Activated CD4-positive, alpha-beta T cell treated with anti-CD3 and anti-CD28 coated beads, Interleukin-10, Interleukin-2, amounts not matched to agents 100 ng/mL and 50 ng/mL, durations not matched to agents 16 hours and 8 hours (primary cell): ENCODE measurements around the gene MTG2.

Experiments
- DNase-seq: peaks from one replicate; pipeline ENCODE4 v3.0.0-alpha.2; 2020

MTG2 gene

GRCh38 chr20:62186887-62187866 is 4.3 kb downstream of the MTG2 start:
- no peak for DNase-seq

DNA sequence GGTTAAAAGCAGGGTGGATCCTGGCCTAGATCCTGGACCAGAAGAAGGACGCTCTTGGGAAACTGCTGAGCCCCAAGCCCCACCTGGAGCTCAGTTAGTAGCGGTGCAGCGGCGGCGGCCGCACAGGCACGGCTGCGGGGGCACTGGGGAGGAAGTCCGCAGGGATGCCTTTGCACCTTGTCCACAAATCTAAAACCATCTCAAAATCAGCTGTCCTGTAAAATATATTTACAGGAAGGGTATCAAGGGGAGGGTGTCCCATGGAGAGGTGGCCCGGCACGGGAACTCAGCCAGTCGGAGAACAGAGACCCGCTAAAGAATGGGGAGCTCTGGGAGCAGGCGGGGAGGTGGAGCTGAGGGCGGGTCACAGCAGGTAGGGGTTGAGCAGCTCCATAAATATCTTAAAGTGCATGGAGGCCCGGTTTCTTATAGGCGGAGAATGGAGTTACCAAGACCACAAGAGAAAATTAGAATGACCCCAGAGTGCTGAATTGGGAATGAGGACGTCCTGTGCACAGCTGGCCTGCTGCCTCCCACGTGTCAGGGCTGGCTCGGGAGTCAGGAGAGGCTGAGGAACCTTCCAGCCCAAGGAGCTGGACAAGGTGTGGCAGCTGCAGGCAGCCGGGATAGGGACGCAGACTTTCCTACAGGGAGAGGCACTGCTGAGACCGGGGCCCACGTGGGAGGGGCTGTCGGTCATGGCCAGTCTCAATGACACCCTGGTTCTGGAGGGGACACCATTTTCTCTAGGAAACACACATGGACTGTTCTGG is 8.0 kb downstream of the MTG2 start:
- DNase-seq: no peak

GRCh38 chr20:62191781-62192559 is 9.1 kb downstream of the MTG2 start:
- DNase-seq: no peak

DNA sequence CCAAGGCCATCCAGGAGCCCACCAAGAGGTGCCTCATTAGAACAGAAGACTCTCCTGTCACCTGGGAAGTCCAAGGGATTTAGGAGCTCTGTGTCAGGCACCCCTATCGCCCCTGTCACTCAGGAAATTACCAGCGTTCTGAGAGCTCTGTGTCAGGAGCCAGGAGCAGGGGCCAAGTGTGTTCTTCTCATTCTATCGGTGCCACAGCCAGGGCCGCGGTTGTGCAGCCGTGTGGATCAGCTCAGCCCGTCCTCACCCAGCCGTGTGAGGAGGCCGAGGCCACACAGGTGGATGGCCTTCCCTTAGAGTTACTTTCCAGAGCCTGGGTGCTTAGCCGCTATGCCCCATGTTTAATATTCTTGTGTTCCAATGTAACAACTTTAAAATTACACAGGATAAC is 9.8 kb downstream of the MTG2 start:
- DNase-seq: no peak

GRCh38 chr20:62193079-62194025 is 10.5 kb downstream of the MTG2 start:
- no peak for DNase-seq

DNA sequence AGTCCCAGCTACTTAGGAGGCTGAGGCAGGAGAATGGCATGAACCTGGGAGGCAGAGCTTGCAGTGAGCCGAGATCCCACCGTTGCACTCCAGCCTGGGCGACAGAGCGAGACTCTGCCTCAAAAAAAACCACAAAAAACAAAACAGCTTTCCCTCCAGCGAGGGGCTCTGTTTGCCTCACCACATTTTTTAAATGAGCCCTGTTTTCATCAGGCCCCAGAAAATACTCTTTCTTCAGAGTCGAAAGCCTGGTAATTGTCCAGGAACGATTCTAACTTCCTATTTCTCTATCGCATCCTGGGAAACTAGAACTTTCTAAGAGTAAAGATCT is 12.2 kb downstream of the MTG2 start:
- DNase-seq: no peak

- no peak for DNase-seq
These were observed 12.9 kb downstream of the MTG2 start for GRCh38 chr20:62195736-62196135.

GRCh38 chr20:62196286-62196685 is 13.5 kb downstream of the MTG2 start:
- no peak for DNase-seq

- DNase-seq: no peak
These were observed 14.5 kb downstream of the MTG2 start for GRCh38 chr20:62197311-62197710.

DNA sequence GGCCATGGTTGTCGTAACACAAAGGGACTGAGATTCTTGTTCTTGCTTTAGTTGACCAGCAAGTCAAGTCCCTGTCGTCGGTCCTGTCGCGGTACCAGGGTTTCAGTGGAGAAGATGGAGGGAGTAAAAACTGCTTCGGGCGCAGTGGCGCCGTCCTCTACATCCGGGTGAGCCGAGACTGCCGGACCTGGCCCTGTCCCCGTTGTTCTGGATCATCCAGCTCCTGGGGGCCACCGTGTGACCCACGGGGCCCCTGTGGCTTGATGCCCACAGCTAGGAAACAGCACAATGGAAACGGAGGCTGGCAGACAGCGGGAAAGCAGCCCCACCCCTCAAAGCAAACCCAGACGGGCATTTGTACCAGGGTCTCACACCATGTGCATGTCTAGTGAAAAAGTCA is 15.0 kb downstream of the MTG2 start:
- DNase-seq: no peak

GRCh38 chr20:62198496-62198895 is 15.7 kb downstream of the MTG2 start:
- DNase-seq: no peak

DNA sequence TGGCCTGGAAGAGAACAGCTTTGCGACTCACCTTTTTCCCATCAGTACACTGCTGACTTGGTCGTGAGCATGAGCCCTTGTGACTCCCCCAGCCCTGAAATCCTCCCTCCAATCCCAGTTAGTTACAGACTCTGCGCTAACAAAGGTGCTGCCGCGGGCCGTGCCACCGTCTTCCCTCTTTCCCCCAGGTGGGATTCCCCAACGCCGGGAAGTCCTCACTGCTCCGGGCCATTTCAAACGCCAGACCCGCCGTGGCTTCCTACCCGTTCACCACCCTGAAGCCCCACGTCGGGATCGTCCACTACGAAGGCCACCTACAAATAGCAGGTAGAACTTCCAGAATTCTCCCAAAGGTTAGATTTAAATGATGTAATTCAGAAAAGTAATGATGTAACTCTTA is 16.1 kb downstream of the MTG2 start:
- DNase-seq: no peak

DNA sequence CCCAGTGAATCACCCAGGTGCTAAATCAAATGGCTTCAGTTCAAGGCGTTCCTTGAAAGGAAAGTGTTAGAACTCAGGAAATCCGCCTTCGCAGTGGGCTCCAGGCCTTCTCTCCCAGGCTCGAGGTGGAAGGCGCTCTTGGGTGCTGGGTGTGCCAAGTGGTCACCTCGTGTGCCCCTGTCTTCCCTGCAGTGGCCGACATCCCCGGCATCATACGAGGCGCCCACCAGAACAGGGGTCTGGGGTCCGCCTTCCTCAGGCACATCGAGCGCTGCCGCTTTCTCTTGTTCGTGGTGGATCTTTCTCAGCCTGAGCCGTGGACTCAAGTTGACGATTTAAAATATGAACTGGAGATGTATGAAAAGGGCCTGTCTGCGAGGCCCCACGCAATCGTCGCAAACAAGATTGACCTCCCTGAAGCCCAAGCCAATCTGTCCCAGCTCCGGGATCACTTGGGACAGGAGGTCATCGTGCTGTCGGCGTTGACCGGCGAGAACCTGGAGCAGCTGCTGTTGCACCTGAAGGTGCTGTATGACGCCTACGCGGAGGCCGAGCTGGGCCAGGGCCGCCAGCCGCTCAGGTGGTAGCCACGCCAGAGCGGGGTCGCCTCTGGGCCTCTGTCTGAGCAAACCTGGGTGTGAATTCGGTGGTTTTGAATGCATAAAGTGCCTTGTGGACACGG is 17.8 kb downstream of the MTG2 start:
- no peak for DNase-seq

- DNase-seq: no peak
These were observed 18.6 kb downstream of the MTG2 start for GRCh38 chr20:62201173-62202082.

GRCh38 chr20:62202083-62202395 is 19.2 kb downstream of the MTG2 start:
- no peak for DNase-seq

GRCh38 chr20:62202676-62203377 is 20.0 kb downstream of the MTG2 start:
- DNase-seq: no peak

- no peak for DNase-seq
These were observed 20.7 kb downstream of the MTG2 start for GRCh38 chr20:62203378-62204030.

DNA sequence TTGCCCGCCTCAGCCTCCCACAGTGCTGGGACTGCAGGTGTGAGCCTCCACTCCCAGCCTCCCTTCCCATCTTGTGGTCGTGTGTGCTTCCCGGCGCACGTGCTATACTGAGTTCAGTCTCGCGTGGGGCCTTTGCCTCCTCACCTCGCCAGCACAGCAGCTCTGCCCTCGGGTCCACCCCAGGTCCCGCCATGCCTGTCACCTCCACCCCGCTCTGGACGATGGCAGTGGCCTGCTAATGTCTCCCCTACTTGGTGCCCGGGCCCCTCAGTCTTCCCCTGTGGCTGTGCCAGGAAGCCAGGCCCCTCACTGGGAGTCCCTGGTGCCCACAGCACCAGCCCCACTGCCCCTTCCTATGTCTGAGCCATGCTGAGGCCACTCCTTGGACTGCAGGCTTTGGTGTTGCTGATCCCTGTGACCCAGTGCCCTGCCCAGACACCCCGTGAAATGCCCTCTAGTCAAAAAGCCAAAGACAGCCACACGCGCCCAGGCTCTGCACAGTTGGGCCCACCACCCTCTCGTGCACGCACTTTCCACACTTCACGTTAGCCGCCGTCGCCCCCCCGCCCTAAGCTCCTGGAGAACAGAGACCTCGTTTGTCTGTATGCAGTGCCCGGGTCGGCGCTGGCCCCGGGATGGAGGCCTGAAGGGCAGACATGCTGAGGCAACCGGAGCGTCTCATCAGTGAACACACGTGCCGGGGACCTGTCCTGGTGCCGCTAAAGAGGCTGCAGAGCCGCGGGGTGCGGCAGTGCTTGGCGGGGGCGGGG is 23.0 kb downstream of the MTG2 start:
- DNase-seq: no peak

GRCh38 chr20:62206388-62206775 is 23.6 kb downstream of the MTG2 start:
- no peak for DNase-seq
